Cardiac fibroblast (primary cell): ENCODE measurements around the gene RBPJL.
A peak's percentile ranks its signal among the peaks of the same experiment; 100 is the strongest.

Experiments
- DNase-seq, 2 donors: peaks; one replicate each; pipeline versions ENCODE4 v3.0.0 to v3.0.0-alpha.2; 2010; ENCODE audit warnings: low read depth in 2 of 2
- H3K4me3 ChIP-seq, 2 donors: replicated peaks in 1 of 2; 1 replicate in 1 of 2; 2 replicates in 1 of 2; pipeline ENCODE4 v1.5.1; 2011; ENCODE audit warnings: low read depth in 2 of 2, low read length in 2 of 2, mild to moderate bottlenecking in 2 of 2, moderate library complexity in 1 of 2
- TF ChIP-seq, protein P1 (sequence below): IDR thresholded peaks from one replicate; pipeline ENCODE4 v1.5.1; 2011; ENCODE audit warnings: low read depth, mild to moderate bottlenecking, low read length, inconsistent platforms

The RBPJL gene

DNA sequence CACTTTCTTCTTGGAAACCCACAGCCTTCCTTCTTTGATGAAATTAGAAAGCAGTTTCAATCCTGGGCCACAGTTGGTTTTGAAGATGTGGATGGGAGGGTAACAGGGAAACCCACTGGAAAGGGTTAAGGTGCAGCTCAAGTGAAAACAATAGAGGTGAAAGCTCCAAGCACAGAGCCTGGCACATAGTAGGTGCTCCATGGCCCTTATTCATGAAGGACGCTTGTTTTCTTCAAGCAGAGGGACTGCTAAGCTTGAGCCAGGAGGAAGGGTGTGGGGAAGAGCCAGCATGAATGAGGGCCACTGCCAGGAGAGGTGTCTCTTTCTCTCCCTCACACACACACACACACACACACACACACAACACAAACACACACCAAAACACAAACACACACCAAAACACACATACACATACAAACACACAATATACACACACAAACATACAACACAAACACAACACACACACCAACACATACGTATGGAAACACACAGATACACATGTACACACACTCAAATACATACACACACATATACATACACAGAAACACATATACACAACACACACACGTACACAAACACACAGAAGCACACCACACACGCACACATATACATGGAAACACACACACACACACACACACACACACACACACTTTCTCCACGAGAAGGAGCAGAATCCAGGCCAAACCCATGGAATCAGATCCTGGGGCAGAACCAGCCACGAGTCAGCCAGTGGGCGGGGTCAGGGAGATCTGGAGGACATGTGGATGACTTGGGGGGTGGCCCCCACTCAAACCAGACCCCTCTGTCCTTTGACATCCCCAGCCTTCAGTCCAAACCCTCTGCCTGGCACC lies 23.7 kb upstream of the RBPJL start:
- no peak overlapping the region for H3K4me3 ChIP-seq
- DNase-seq = no peak
- TF ChIP-seq, protein P1, sequence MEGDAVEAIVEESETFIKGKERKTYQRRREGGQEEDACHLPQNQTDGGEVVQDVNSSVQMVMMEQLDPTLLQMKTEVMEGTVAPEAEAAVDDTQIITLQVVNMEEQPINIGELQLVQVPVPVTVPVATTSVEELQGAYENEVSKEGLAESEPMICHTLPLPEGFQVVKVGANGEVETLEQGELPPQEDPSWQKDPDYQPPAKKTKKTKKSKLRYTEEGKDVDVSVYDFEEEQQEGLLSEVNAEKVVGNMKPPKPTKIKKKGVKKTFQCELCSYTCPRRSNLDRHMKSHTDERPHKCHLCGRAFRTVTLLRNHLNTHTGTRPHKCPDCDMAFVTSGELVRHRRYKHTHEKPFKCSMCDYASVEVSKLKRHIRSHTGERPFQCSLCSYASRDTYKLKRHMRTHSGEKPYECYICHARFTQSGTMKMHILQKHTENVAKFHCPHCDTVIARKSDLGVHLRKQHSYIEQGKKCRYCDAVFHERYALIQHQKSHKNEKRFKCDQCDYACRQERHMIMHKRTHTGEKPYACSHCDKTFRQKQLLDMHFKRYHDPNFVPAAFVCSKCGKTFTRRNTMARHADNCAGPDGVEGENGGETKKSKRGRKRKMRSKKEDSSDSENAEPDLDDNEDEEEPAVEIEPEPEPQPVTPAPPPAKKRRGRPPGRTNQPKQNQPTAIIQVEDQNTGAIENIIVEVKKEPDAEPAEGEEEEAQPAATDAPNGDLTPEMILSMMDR = no peak

DNA sequence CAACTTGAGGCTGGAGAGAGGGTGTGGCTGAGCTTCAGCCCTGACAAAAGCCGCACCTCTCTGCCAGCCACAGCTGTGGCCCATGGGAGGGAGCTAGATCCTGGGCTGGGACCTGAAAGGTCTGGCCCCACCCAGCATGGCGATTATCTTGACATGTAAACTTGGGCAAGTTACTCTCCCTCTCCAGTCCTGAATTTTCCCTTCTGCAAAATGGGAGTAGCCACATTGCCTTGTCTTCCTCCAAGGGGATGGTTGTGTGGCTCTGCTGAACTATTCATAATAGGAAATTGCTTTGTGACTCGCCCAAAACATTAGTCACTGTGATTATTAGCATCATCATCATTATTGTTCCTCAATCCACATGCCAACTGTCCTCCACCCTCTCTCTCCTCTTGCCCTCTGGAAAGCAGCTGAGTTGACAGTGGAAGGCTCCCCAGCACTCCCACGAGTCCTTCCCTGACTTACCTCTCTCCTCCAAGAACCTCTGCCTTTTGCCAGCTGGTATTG lies 23.0 kb upstream of the RBPJL start:
- no peak for DNase-seq
- H3K4me3 ChIP-seq = no peak overlapping the region
- TF ChIP-seq, protein P1 = no peak

DNA sequence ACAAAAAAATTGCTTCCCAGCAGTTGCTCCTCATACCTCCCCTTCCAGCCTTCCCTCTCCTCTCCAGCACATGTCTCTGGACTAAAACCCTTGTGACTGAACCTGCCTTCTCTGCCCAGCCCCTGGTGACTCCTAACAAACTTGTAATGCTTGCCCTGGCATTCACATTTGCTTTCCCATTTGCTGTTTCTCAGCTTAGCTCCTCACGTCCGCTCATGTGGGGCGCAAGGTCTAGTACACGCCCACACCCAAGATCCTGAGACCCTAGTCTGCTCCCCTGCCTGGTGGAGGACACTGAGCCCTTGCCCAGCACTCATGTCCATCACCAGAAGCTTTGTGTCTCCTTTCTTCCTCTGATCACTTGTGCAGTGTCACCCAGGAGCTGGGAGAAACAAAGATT lies 18.3 kb upstream of the RBPJL start:
- no peak for DNase-seq
- TF ChIP-seq, protein P1 = no peak

DNA sequence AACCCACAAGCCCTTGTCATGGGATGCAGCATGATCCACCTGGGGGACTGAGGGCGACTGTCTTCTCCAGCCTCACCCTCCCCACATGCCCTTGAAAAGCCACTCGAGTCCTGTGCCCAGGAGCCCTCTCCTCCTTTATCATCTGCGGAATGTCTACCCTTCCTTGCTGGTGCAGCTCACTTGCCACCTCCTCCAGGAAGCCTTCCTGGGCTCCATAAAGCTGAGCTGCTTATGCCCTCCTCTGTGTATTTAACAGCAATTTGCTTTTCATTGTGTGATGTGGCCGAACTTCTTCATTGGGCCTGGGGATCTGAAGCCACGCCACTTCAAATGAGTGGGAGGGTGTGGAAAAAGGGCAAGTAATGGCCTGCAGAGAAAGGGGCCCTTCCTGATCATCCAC lies 17.8 kb upstream of the RBPJL start:
- no peak overlapping the region for H3K4me3 ChIP-seq
- DNase-seq = no peak
- TF ChIP-seq, protein P1 = no peak

More for the DNA sequence above, 18.3 kb upstream of the RBPJL start:
- no peak overlapping the region for H3K4me3 ChIP-seq

DNA sequence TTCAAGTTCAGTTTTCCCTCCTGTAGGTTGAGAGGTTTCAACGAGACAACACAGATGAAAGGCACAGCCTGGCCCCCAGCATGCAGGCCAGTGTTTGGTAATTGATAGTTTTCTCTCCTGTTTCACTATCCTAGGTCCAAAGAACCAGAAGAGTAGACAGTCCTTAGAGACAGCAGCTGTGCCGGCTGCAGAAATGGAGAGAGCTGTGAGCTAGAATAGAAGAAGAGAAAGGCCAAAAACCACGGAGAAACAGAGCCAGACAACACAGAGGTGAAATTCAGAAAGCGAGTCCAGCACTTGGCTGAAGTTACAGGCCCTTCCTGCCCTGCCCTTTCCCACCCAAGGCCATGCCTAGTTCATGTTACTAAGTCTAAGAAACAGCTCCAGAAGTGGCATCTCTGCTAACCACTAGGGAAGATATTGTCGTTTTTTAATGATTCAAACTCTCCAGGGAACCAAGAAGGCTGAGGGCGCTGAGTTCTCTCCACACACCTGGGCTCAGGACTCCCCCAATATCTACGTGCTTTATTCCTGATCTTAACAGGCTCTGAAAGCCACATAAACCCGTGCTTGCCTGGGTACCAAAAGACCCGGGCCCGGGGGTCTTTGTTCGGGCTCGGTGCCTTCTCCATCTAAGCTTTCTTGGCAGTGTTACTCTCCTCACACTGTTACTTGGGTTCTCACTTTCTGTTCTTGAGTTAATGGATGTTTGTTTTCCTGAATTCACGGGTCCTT lies 16.5 kb upstream of the RBPJL start:
- H3K4me3 ChIP-seq = no peak overlapping the region
- TF ChIP-seq, protein P1 = no peak
- DNase-seq = no peak

DNA sequence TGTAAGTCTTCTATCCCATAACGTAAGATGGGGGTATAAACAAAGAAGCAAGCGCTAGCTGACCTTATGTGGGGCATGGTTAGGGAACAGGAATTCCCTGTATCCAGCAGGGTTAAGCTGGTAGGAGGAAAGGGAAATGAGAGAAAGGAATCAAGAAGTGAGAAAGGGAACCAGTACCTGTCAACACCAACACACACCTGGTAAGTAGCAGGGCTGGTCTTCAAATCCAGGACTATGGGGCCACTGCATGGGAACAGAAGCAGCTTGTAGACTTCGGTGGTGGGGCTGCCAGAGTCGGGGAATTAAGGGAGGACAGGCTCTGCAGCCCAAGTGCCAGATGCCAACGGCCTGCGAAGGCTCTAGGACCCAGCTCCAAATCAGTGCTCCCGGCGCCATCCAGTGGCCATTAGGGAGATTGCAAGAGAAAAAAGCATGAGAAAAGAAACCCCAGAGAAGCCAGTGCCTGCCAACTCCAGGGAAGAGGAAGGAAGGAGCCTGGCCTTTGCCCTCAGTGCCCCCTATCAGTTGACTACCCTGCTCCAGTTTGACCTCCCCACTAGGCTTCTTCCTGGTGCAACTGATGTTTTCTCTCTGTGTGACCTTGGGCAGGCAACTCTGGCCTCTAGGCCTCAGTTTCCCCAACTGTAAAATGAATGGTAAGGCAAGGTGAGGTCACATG lies 15.8 kb upstream of the RBPJL start:
- H3K4me3 ChIP-seq = no peak overlapping the region
- TF ChIP-seq, protein P1 = peak; percentile 88
- DNase-seq = peak; percentile 80 to 84
